K562 (cell line): ENCODE measurements around the gene PHF21A. TPM values are rescaled to one million over a fixed set of nuclear protein-coding genes. Genes with fewer than 3 reads are reported as not detected.

Experiments used
- ATAC-seq: fragments of 200-7000 bp; cut with Tn5 transposase; 3 replicates; pipeline ENCODE4 v1.9.1; 2020; ENCODE audit warnings: moderate library complexity
- BruUV-seq: library from RNA; stranded (reverse); fragments of 400-500 nt; replicated peaks from 2 replicates; lab custom pipeline; 2021; lab: Mats Ljungman, UMichigan
- CTCF ChIA-PET: fragments of 300-600 bp; formaldehyde crosslinking; extraction: SDS; loops from one replicate; lab custom pipeline; 2021; ENCODE audit warnings: low intra/inter-chr PET ratio; lab: Yijun Ruan, JAX
- POLR2A ChIA-PET: fragments of 300-600, 350-650 bp; sonication (Branson Sonifier 250); formaldehyde crosslinking; extraction: SDS; loops from one replicate; lab custom pipeline; 2021; ENCODE audit warnings: antibody characterized with exemption, inconsistent platforms; lab: Yijun Ruan, JAX
- DNase-seq, 4 experiments: peaks; one replicate each; pipeline versions ENCODE4 v3.0.0 to v3.0.0-alpha.2; 2011 to 2018; ENCODE audit warnings: low spot score in 3 of 4, mixed read lengths in 3 of 4; ENCODE audit errors: extremely low read depth in 1 of 4
- FAIRE-seq: peaks from 2 replicates; lab custom pipeline; 2011; peaks lifted over from hg19 to GRCh38; lab: Jason Lieb, UNC
- H2AFZ ChIP-seq: 2 replicates; pipeline ENCODE4 v1.6.0; 2011; ENCODE audit warnings: low read depth, low read length, control low read depth, inconsistent platforms
- H3K27ac ChIP-seq: fragments of 200-600 bp; 3 replicates; pipeline ENCODE4 v1.8.0; 2011; ENCODE audit warnings: low read depth, mild to moderate bottlenecking, control low read depth, inconsistent platforms, low read length, moderate library complexity, mixed read lengths; ENCODE audit errors: extremely low read depth
- H3K27me3 ChIP-seq, 2 experiments: fragments of 300-600 bp in 1 of 2; 2 replicates in 1 of 2; 3 replicates in 1 of 2; pipeline versions ENCODE4 v1.6.0 to v1.8.0; 2011; ENCODE audit warnings: inconsistent platforms in 2 of 2, low read length in 2 of 2, mild to moderate bottlenecking in 1 of 2, mixed read lengths in 1 of 2, moderate library complexity in 1 of 2; ENCODE audit not compliant: control insufficient read depth in 2 of 2, insufficient read depth in 2 of 2
- H3K36me3 ChIP-seq: fragments of 300-600 bp; 3 replicates; pipeline ENCODE4 v1.8.0; 2011; ENCODE audit warnings: mild to moderate bottlenecking, low read length, inconsistent platforms; ENCODE audit not compliant: control insufficient read depth, insufficient read depth
- H3K4me1 ChIP-seq, 2 experiments: fragments of 200-600 bp in 1 of 2; replicated peaks in 1 of 2; 2 replicates in 1 of 2; 3 replicates in 1 of 2; pipeline versions ENCODE4 v1.5.1 to v1.8.0; 2011; ENCODE audit warnings: inconsistent platforms in 2 of 2, low read length in 2 of 2, mild to moderate bottlenecking in 1 of 2, mixed read lengths in 1 of 2, moderate library complexity in 1 of 2; ENCODE audit not compliant: control insufficient read depth in 2 of 2, insufficient read depth in 2 of 2
- H3K4me2 ChIP-seq: 2 replicates; pipeline ENCODE4 v1.6.1; 2011; ENCODE audit warnings: low read length, control low read depth, inconsistent platforms, mixed read lengths; ENCODE audit not compliant: insufficient read depth
- H3K4me3 ChIP-seq: fragments of 200-600 bp; sonication (generic), shearing (Covaris generic); 2 replicates; pipeline ENCODE4 v1.5.1; 2016; ENCODE audit warnings: control low read depth, inconsistent platforms
- H3K79me2 ChIP-seq: fragments of 200-600 bp; 3 replicates; pipeline ENCODE4 v1.8.0; 2011; ENCODE audit warnings: low read length, inconsistent platforms; ENCODE audit not compliant: control insufficient read depth, insufficient read depth
- H3K9ac ChIP-seq, 2 experiments: 2 replicates each; pipeline versions ENCODE4 v1.6.0 to v1.6.1; 2011; ENCODE audit warnings: low read depth in 2 of 2, low read length in 2 of 2, control low read depth in 1 of 2, inconsistent platforms in 1 of 2, mild to moderate bottlenecking in 1 of 2, mixed read lengths in 1 of 2; ENCODE audit not compliant: insufficient read depth in 1 of 2
- H3K9me1 ChIP-seq: one replicate; pipeline ENCODE4 v1.6.0; 2011; ENCODE audit warnings: inconsistent platforms, mild to moderate bottlenecking, low read length, moderate library complexity; ENCODE audit not compliant: control insufficient read depth, insufficient read depth
- H3K9me3 ChIP-seq: replicated peaks from 2 replicates; pipeline ENCODE4 v1.5.1; 2011; ENCODE audit warnings: low read depth, low read length, inconsistent platforms; ENCODE audit not compliant: control insufficient read depth, insufficient read depth
- H4K20me1 ChIP-seq: replicated peaks from 2 replicates; pipeline ENCODE4 v1.6.1; 2011; ENCODE audit warnings: low read length, inconsistent platforms, mixed read lengths; ENCODE audit not compliant: control insufficient read depth, insufficient read depth
- HDAC2 ChIP-seq: fragments of 450-650 bp; IDR thresholded peaks from 2 replicates; pipeline ENCODE4 v1.6.1; 2016; ENCODE audit warnings: mild to moderate bottlenecking
- RBM25 ChIP-seq: fragments of 200-400 bp; formaldehyde crosslinking; IDR thresholded peaks from 2 replicates; pipeline ENCODE4 v1.6.1; 2018; ENCODE audit warnings: low read length, low read depth, moderate library complexity; ENCODE audit not compliant: severe bottlenecking
- ZNF121 ChIP-seq: sonication (generic); formaldehyde crosslinking; conservative IDR thresholded peaks from 2 replicates; pipeline ENCODE4 v1.8.0; 2022; ENCODE audit warnings: missing genetic modification reagents
- ZNF140 ChIP-seq: fragments of 250-450 bp; sonication (Bioruptor Pico); IDR thresholded peaks from 2 replicates; pipeline ENCODE4 v1.8.0; 2021; ENCODE audit warnings: moderate library complexity, mild to moderate bottlenecking, inconsistent platforms
- WGBS: fragments of 100-300 bp; shearing (Covaris generic); methylation state at CpG from one replicate; pipeline ENCODE4 v1.1.6; 2016; ENCODE audit warnings: low coverage, mixed read lengths; ENCODE audit not compliant: insufficient coverage; ENCODE audit errors: missing lambda C conversion rate; 5-methylcytosine and 5-hydroxymethylcytosine counted together
- in situ Hi-C: fragments of 300-500 bp; cut with MboI; formaldehyde crosslinking; loops from 4 replicates; pipeline ENCODE4 v1.15.0; 2018; ENCODE audit warnings: inconsistent platforms, mixed read lengths
- intact Hi-C: fragments of 100-400 bp; cut with micrococcal nuclease; formaldehyde crosslinking; loops from 2 replicates; pipeline ENCODE4 v1.14.2; 2022
- polyA plus RNA-seq, 8 experiments: library from polyadenylated mRNA; depleted of rRNA in 4 of 8; stranded (reverse) in 5 of 8; unstranded in 3 of 8; fragments of >200 nt; fragmentation: Nextera tagmentation in 2 of 8; fragmentation: Illumina TruSeq in 1 of 8; extraction: Ambion mirVana in 2 of 8; extraction: Trizol in 1 of 8; gene quantifications; 2 replicates each; pipeline versions ENCODE4 v1.2.1 to v1.2.3, GENCODE V29; 2011 to 2014; ENCODE audit warnings: inconsistent platforms in 1 of 8, missing spikeins in 1 of 8
- total RNA-seq, 7 experiments: library from RNA; depleted of rRNA in 6 of 7; stranded (reverse); fragments of >200 nt in 6 of 7; fragmentation: Illumina TruSeq in 2 of 7; extraction: Trizol in 2 of 7; gene quantifications; 2 replicates each; pipeline versions ENCODE4 v1.2.1 to v1.2.3, GENCODE V29; 2011 to 2021; ENCODE audit warnings: low replicate concordance in 1 of 7

PHF21A gene
- total and polyA plus RNA-seq, 9 of the 15 experiments (the other 6 are each of a cell fraction or from before 2014, with no cell fraction given) = 1.5 to 32.4 (median 10.7) TPM

- no peak for TF ChIP-seq ZNF140 (CRISPR knock-in tag)
These were observed 5.9 kb upstream of the PHF21A start (continued) for GRCh38 chr11:46127150-46127638.

DNA sequence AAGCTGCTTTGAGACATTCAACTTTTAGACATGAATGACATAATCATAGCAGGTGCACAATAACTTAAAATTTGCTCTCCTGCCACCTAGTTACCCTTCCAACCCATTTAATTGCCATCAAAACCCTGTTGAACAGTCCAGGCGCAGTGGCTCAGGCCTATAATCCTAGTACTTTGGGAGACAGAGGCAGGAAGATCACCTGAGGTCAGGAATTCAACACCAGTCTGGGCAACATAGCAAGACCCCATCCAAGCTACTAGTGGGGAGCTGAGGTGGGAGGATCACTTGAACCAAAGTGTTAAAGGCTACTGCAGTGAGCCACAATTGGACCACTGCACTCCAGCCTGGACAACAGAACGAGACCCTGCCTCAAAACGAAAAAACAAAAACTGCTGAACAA is 4.0 kb upstream of the PHF21A start:
- Histone ChIP-seq H3K9me3 (no peaks in the 10 kb centered on the region), H3K4me3 (no peak overlapping the region), H3K36me3 (no peaks in the 10 kb centered on the region; the same call in 2 of the 3 replicates), H3K9ac (no peak overlapping the region), H4K20me1 (no peaks in the 10 kb centered on the region), H3K4me1 (peaks cover 7 to 18% of the 10 kb centered on the region in 2 experiments; a peak in 4 of 5 replicates), H3K27me3 (no peaks in the 10 kb centered on the region), H3K4me2 (no peak overlapping the region), H2AFZ (no peak overlapping the region)
- FAIRE-seq (no peak), ATAC-seq (no peak)
- CTCF ChIA-PET = no interaction called here
- in situ Hi-C loops = no loop called here
- TF ChIP-seq RBM25 (peak; percentile 47), ZNF121 (CRISPR knock-in tag) (peak; percentile 78), HDAC2 (no peak)
- TF ChIP-seq, all 486 proteins: peak for 2
- H3K79me2 ChIP-seq = peaks cover 8% of the 10 kb centered on the region; the same call in 1 of the 3 replicates
- no peaks in the 10 kb centered on the region for H3K9me1 ChIP-seq
- no peak for DNase-seq
- POLR2A ChIA-PET = no interaction called here
- intact Hi-C loops = no loop called here
- no TSS peak for BruUV-seq
- no peak overlapping the region for H3K27ac ChIP-seq
- WGBS = 71% methylated on average over 3 of the region's 3 CpGs
